ENCODE measurements around the gene EPHA1.
"Not testable (repeated sequence)": the region's sequence is repeated elsewhere in the genome, so short reads cannot be mapped to it uniquely, and the experiment has no call there.

The EPHA1 gene

GRCh38 chr7:143401265-143401664 is 7.4 kb downstream of the EPHA1 start:
- DNase-seq, result no peak

DNA sequence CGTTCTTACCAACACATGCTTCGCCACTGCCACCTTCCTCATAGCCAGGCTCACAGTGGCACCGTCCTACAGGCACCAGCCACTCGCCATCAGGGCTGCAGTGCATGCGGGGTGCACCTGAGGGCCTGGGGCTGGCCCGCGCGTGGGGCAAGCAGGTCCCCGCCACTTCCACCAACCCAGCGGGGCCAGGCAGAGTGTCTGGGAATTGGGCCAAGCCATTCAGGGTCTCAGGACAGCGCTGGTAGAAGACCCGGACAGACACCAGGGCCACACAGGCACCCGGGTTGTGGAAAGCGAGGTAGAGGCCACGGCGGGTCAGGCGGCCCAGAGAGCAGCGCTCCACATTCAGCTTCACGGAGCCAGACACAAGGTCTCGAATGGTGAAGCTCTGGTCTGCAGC is 9.0 kb downstream of the EPHA1 start:
- no peak for DNase-seq

DNA sequence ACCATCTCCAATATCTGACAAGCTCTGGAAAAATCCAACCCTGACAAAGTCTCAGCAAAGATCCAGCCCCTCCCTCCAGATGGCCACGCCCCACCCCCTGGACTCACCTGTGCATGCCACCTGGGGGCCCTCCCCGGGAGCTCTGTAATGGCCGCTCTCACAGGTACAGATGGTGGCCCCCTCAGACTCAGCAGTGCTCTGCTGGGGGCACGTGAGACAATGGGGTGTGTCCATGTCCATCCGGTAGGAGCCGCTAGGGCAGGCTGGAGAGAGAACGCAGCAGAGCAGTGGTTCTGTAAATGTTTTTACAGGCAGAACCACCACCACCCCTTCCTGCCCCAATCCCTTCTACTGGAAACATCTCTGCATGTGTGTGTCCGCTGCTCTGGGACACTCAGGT is 9.5 kb downstream of the EPHA1 start:
- no peak for DNase-seq

DNA sequence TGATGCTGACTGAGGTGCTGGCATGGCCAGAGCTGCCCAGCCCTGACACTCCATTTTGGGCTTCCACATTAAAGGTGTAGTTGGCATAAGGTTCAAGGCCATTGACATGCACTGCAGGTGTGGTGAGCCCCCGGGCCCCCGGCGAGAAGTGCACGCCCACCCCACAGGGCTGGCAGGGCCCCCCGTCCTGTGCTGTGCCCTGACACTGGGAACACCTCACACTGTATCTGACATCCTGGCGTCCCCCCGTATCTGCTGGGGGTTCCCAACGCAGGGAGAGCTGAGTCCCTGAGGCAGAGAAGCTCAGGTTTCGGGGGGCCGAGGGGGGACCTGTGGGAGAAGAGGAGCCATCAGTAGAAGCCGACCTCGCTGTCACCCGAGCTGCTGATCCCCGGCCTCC is 10.0 kb downstream of the EPHA1 start:
- no peak for DNase-seq

- DNase-seq, result no peak
These were observed 10.7 kb downstream of the EPHA1 start for GRCh38 chr7:143397710-143398530.

- no peak for DNase-seq
These were observed 11.8 kb downstream of the EPHA1 start for GRCh38 chr7:143396625-143397556.

- no peak for DNase-seq
These were observed 12.5 kb downstream of the EPHA1 start for GRCh38 chr7:143396182-143396581.

- no peak for DNase-seq
These were observed 13.2 kb downstream of the EPHA1 start for GRCh38 chr7:143395187-143396149.

DNA sequence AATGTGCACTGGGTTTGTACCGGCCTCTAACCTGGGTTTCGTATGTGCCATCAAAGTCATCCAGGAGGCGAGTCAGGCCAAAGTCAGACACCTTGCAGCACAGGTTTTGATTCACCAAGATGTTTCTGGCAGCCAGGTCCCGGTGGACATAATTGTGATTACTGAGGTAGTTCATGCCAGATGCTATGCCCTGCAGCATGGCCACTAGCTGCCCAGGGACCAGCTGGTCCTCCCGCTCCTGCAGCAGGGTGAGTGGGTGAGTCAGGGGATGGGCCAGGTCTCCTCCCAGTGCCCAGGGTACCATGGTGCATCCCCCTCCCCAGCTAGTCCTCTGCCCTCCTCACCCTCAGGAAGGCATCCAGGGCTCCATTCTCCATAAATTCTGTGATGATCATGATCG is 13.9 kb downstream of the EPHA1 start:
- DNase-seq, result no peak

- DNase-seq, result no peak
These were observed 14.6 kb downstream of the EPHA1 start for GRCh38 chr7:143394068-143394467.

DNA sequence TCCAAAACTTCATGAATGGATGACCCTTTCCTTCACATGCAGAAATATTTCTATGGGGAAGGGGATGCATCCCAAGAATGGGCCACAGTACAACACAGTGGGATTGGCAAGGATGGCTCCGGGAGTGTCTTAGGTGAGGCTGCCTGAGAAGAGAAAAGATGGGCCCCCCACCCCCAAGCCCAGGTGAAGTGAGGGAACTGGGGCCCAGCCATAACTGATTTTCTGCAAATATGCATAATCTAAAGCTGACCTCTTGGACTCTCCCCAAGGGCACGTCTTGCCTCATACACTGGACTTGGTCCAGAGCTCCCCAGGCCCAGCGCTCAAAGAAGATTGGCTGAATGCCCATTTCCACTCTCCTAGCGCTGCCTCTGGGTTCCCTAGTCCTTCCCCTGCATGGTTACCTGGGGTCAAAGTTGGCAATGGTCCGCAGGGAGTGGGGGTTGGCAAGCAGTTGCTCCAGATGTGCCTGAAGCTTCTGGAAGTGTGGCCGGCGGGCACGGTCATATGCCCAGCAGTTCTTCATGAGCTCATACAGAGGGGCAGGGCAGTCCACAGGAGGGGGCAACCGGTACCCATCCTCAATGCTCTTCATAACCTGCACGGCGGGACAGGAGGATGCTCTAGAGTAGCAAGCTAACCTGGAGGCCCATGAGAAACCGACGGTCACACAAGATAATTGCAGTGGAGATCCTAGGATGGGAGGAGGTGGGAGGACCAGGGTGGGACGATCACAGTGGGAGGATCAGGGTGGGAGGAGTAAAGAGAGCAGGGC is 15.2 kb downstream of the EPHA1 start:
- no peak for DNase-seq

DNA sequence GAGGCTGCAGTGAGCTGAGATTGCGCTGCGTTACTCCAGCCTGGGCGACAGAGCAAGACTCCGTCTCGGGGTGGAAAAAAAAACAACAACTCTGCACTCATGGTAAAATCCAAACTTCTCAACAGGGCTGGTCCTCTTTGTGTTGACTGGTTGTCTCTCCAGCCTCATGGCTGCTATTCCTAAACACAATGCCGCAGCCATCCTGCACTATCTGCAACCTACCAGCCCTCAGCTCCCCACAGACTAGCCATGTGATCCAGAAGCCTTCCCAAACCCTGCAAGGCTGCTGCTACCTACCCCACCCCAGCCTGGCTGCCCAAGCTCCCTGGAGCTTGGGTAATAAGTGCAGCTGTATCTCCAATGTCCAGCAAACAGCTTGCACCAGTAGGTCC is 15.8 kb downstream of the EPHA1 start:
- DNase-seq, result no peak

- DNase-seq, result not testable (repeated sequence)
These were observed 16.2 kb downstream of the EPHA1 start for GRCh38 chr7:143392427-143392826.

- DNase-seq, result no peak
These were observed 16.9 kb downstream of the EPHA1 start for GRCh38 chr7:143391462-143392404.

DNA sequence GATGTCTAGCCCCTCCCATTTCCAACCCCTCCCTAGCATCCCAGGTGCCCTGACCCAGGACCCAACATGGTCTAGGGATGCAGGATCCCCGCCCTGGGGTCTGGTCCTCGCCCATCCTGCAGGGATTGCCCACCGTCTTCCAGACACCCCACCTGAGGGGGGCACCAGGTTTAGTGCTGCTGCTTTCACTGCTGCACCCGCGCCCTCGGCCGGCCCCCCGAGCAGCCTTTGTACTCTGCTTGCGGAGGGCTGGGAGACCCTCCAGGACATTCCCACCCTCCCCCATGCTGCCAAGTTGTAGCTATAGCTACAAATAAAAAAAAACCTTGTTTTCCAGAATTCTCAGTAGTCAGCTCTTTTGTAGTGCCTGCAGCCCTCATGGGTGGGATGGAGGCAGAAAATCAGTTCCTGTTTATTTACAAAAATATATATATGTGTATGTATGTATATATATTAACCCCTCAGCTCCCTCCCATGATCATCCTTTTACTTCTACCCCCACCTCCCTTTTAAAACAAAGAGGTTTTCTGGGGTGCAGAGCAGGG is 17.8 kb downstream of the EPHA1 start:
- DNase-seq, result no peak

- DNase-seq, result no peak
These were observed 18.4 kb downstream of the EPHA1 start for GRCh38 chr7:143390104-143390772.

GRCh38 chr7:143389316-143390103 is 19.1 kb downstream of the EPHA1 start:
- no peak for DNase-seq

DNA sequence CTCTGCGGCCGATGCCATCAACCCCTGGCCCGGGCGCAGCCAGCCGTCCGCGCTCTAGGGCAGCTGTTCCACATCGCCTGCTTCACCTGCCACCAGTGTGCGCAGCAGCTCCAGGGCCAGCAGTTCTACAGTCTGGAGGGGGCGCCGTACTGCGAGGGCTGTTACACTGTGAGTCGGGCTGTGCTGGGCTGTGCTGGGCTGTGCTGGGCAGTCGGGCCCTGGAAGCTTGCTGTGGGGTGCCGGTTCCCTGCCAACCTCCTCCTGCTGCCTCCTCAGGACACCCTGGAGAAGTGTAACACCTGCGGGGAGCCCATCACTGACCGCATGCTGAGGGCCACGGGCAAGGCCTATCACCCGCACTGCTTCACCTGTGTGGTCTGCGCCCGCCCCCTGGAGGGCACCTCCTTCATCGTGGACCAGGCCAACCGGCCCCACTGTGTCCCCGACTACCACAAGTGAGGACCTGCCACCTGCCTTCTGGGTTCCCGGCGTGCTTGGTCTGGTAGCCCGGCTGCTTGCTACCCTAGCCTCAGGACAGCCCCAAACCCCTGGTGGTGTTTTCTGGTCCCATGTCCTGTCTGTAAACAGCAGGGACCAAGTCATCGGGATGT is 20.1 kb downstream of the EPHA1 start:
- DNase-seq, result no peak

DNA sequence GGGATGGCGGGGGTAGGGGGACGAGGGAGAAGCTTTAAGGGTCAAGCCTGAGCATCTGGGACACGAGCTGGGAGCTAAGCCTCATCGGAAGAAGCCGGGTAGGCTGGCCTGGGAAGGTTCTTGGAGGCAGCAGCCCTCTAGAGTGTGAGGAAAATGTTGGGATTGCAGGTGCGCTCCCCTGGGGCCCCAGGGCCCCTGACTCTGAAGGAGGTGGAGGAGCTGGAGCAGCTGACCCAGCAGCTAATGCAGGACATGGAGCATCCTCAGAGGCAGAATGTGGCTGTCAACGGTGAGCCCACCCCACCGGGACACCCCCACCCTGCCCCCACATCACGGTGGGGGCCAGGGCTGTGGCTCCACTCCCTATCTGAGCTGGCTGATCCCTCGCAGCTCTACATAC is 20.6 kb downstream of the EPHA1 start:
- DNase-seq, result no peak

Data from CD4-positive, alpha-beta T cell treated with Interleukin-17A for 4 hours (primary cell).